ENCODE data around the gene OR7A17. TPM values are rescaled to one million over a fixed set of nuclear protein-coding genes. Genes with fewer than 3 reads are reported as not detected.
A peak's percentile ranks its signal among the peaks of the same experiment; 100 is the strongest.

Gene OR7A17
- total RNA-seq = not detected

DNA sequence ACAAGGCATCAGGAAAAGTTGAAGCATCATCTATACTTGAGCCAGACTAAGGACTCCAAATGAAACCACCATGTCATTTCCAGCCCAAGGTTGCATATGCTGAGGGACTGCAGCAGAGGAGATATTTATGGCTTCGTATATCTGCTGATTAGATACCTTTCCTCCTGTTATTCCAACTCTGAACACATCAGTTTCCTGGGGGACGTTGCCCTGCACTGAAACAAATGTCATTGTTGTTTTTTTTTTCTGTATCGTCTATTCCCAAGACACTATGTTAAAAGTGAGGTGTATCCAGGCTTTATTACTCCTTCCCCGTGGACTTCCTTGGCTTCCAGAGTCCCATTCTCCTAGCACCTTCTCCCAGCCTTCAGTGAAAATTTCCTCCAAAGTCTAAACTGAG is at the start of gene OR7A17:
Gene OR7A17 (minus strand): TSS at position 101 of the 400 bp plus-strand sequence. CDS start 4,777 bp downstream, outside the sequence.
- DNase-seq (ENCODE audit: low spot score) (no peak), ATAC-seq (ENCODE audit: low FRiP score) (no peak)
- TF ChIP-seq, protein P1, sequence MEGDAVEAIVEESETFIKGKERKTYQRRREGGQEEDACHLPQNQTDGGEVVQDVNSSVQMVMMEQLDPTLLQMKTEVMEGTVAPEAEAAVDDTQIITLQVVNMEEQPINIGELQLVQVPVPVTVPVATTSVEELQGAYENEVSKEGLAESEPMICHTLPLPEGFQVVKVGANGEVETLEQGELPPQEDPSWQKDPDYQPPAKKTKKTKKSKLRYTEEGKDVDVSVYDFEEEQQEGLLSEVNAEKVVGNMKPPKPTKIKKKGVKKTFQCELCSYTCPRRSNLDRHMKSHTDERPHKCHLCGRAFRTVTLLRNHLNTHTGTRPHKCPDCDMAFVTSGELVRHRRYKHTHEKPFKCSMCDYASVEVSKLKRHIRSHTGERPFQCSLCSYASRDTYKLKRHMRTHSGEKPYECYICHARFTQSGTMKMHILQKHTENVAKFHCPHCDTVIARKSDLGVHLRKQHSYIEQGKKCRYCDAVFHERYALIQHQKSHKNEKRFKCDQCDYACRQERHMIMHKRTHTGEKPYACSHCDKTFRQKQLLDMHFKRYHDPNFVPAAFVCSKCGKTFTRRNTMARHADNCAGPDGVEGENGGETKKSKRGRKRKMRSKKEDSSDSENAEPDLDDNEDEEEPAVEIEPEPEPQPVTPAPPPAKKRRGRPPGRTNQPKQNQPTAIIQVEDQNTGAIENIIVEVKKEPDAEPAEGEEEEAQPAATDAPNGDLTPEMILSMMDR (IDR thresholded peaks at IDR 0.05) = no peak

DNA sequence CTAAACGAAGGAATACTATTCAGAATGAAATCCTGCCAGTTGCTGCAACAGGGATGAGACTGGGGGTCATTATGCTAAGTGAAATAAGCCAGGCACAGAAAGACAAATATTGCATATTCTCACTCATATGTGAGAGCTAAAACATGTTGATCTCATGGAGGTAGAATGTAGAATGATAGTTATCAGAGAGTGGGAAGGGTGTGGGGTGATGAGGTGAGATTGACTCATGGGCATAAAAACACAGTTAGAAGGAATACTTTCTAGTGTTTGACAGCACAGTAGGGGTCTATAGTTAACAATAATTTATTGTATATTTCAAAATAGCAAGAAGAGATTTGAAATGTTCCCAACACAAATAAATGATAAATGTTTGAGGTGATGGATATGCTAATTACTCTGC is 47.6 kb upstream of the OR7A17 start:
- TF ChIP-seq, protein P1 (IDR thresholded peaks at IDR 0.05) = no peak
- ATAC-seq (ENCODE audit: low FRiP score) (no peak), DNase-seq (ENCODE audit: low spot score) (no peak)

DNA sequence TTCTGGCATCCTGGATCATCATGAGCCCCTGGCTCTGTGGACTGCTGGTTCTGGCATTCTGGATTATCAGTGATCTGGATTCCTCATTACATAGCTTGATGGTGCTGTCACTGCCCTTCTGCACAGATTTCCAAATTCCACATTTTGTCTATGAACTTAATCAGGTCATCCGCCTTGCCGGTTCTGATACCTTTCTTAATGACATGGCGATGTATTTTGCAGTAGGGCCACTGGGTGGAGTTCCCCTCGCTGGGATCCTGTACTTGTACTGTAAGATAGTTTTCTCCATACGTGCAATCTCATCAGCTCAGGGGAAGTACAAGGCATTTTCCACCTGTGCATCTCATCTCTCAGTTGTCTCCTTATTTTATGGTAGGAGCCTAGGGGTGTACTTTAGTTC is 30.9 kb upstream of the OR7A17 start:
- TF ChIP-seq, protein P1 (IDR thresholded peaks at IDR 0.05) = no peak
- ATAC-seq (ENCODE audit: low FRiP score) (no peak), DNase-seq (ENCODE audit: low spot score) (no peak)

DNA sequence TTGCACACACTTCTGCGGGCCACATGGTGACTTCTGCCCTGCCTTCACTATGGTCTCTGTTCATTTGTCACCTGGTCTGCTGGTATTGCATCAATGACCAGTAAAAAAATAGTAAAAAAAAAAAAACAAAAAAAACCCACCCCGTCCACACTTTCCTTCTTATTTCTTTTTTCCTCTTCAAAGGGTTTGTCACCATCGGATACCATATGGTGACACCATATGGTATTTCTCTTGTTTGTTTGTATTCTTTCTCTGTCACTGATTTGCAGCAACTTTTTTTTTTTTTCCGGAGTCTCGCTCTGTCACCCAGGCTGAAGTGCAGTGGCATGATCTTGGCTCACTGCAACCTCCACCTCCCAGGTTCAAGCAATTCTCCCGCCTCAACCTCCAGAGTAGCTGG is 29.2 kb upstream of the OR7A17 start:
- ATAC-seq (ENCODE audit: low FRiP score) (no peak), DNase-seq (ENCODE audit: low spot score) (no peak)
- TF ChIP-seq, protein P1 (IDR thresholded peaks at IDR 0.05) = no peak

DNA sequence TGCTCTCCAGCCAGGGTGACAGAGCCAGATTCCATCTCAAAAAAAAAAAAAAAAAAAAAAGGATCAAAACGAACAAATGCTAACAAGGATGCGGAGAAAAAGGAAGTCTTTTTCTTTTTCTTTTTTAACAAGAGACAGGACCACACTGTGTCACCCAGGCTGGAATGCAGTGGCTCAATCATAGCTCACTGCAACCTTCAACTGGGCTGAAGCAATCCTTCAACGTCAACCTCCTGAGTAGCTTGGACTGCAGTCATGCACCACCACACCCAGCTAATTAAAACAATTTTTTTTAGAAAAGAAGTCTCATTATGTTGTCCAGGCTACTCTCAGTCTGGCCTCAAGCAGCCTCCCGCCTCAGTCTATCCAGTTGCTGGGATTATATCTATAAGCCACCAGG is 20.8 kb upstream of the OR7A17 start:
- no peak for DNase-seq (ENCODE audit: low spot score)

DNA sequence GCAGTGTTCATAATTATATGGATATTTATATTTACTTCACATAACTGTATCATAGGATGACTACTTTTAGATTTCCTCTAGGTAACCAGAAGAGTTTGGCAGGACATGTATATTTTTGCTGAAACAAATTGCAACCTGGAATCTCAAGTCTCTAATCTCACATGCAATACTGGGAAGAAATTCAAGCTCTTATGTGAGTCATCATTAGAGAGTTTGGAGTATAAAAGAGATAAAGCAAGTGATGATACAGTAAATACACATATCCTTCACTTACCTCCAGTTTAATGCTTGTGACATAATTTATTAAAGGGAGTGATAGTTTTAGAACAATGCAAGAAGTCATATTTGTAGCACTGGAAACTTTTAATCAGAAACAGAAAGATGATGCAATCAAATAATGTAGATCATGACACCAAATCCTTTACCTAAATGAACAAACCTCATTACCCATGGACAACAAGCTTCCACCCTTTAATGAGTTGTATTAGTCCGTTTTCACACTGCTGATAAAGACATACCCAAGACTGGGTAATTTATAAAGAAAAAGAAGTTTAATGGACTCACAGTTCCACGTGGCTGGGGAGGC is 15.8 kb upstream of the OR7A17 start:
- DNase-seq (ENCODE audit: low spot score) = no peak
- TF ChIP-seq, protein P1 (IDR thresholded peaks at IDR 0.05) = no peak
- ATAC-seq (ENCODE audit: low FRiP score) = peak; percentile 48

More for the DNA sequence above, 20.8 kb upstream of the OR7A17 start:
- TF ChIP-seq, protein P1 (IDR thresholded peaks at IDR 0.05) = no peak
- ATAC-seq (ENCODE audit: low FRiP score) = no peak

DNA sequence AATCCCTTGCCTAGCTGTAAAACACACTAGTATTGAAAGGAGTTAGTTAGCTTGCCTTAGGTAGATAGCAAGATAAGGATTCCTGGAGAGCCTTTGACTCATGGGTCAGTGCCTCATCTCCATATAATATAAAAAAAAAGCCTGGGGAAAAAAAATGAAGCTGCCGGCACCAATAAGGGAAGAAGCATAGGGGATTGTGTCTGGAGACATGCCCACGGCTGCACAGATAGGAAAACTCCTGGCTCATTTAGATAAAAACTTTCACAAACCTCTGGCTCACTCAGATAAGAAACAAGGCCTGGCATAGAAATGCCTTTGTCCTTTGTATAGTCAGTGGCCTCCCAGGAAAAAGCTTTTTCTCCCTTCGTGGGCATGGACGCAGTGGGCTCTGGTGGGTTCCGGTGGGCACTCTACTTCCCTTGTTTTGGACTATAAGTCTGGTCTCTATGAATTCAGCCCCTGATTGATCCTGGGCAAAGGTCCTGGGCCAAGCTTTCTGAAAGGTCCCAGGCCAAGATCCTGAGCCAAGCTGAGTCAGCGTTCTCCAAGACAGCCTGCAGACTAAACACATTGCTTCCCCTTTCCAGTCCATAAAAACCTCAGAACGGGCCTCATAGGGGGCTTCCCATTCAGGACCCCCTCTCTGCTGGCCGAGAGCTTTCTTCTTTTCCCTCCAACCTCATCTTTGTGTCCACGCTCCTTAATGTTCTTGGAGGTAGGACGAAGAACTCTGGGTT is 4.9 kb upstream of the OR7A17 start:
- DNase-seq (ENCODE audit: low spot score) = no peak
- ATAC-seq (ENCODE audit: low FRiP score) = no peak
- TF ChIP-seq, protein P1 (IDR thresholded peaks at IDR 0.05) = no peak
